GM12801 (cell line): ENCODE data around the gene DBNL.

Source experiments
- CTCF ChIP-seq: IDR thresholded peaks from one replicate; pipeline ENCODE4 v1.5.1; 2011; ENCODE audit warnings: control low read depth; ENCODE audit not compliant: insufficient read length; ENCODE audit errors: extremely low read depth

DBNL gene

GRCh38 chr7:44085546-44085945, 41.0 kb downstream of the DBNL start:
- TF ChIP-seq CTCF = no peak

- TF ChIP-seq CTCF = no peak
Measured at GRCh38 chr7:44086627-44087026, 42.1 kb downstream of the DBNL start.

GRCh38 chr7:44087911-44088838, 43.7 kb downstream of the DBNL start:
- no peak for TF ChIP-seq CTCF

GRCh38 chr7:44093102-44093641, 48.7 kb downstream of the DBNL start:
- TF ChIP-seq CTCF = no peak

- TF ChIP-seq CTCF = no peak
Measured at GRCh38 chr7:44094365-44094764, 49.9 kb downstream of the DBNL start.

GRCh38 chr7:44094883-44095592, 50.5 kb downstream of the DBNL start:
- TF ChIP-seq CTCF = no peak

GRCh38 chr7:44095781-44096180, 51.3 kb downstream of the DBNL start:
- TF ChIP-seq CTCF = no peak
